A673 (cell line): ENCODE measurements around the gene ZBTB20. TPM values are rescaled to one million over a fixed set of nuclear protein-coding genes. Genes with fewer than 3 reads are reported as not detected.
A peak's percentile ranks its signal among the peaks of the same experiment; 100 is the strongest.

Source experiments
- BruUV-seq: library from RNA; stranded (reverse); fragments of 400-500 nt; replicated peaks from 2 replicates; lab custom pipeline; 2021; lab: Mats Ljungman, UMichigan
- CTCF ChIA-PET: fragments of 300-600 bp; sonication (Branson Sonifier 250); formaldehyde crosslinking; loops from one replicate; lab custom pipeline; 2022; ENCODE audit warnings: antibody characterized with exemption; lab: Charles Lee
- POLR2A ChIA-PET: fragments of 300-600 bp; sonication (Branson Sonifier 250); formaldehyde crosslinking; loops from one replicate; lab custom pipeline; 2022; ENCODE audit warnings: antibody characterized with exemption; ENCODE audit not compliant: low non-redundant PET; lab: Charles Lee
- DNase-seq: peaks from one replicate; pipeline ENCODE4 v3.0.0-alpha.2; 2015; ENCODE audit warnings: low spot score
- H3K27ac ChIP-seq: fragments of 200-600 bp; sonication (generic); 2 replicates; pipeline ENCODE4 v1.5.1; 2016; ENCODE audit warnings: mixed run types, low read depth, mild to moderate bottlenecking, mixed read lengths, antibody characterized with exemption, low read length; ENCODE audit not compliant: poor library complexity, severe bottlenecking
- H3K27me3 ChIP-seq: fragments of 200-600 bp; sonication (generic); replicated peaks from 2 replicates; pipeline ENCODE4 v1.6.1; 2017; ENCODE audit warnings: mixed run types, low read depth, mild to moderate bottlenecking, mixed read lengths, antibody characterized with exemption, low read length; ENCODE audit not compliant: insufficient read depth, poor library complexity
- H3K36me3 ChIP-seq: fragments of 200-600 bp; sonication (generic); 2 replicates; pipeline ENCODE4 v1.6.1; 2016; ENCODE audit warnings: mixed run types, mild to moderate bottlenecking, mixed read lengths, antibody characterized with exemption, low read length; ENCODE audit not compliant: insufficient read depth, poor library complexity, severe bottlenecking
- H3K4me1 ChIP-seq: fragments of 200-600 bp; sonication (generic); 2 replicates; pipeline ENCODE4 v1.6.1; 2017; ENCODE audit warnings: mixed run types, mild to moderate bottlenecking, mixed read lengths, antibody characterized with exemption, low read length; ENCODE audit not compliant: insufficient read depth, poor library complexity, severe bottlenecking
- H3K4me3 ChIP-seq: fragments of 200-600 bp; sonication (generic); 2 replicates; pipeline ENCODE4 v1.5.1; 2016; ENCODE audit warnings: low read depth, mixed run types, mild to moderate bottlenecking, mixed read lengths, low read length; ENCODE audit not compliant: poor library complexity, severe bottlenecking
- H3K9me3 ChIP-seq: fragments of 200-600 bp; sonication (generic); 2 replicates; pipeline ENCODE4 v1.6.1; 2016; ENCODE audit warnings: mixed run types, low read depth, mild to moderate bottlenecking, mixed read lengths, antibody characterized with exemption, low read length; ENCODE audit not compliant: poor library complexity, severe bottlenecking
- EZH2 ChIP-seq: fragments of 200-600 bp; sonication (generic); IDR thresholded peaks from 2 replicates; pipeline ENCODE4 v1.6.1; 2017; ENCODE audit warnings: borderline replicate concordance, low read depth, mild to moderate bottlenecking, mixed read lengths, antibody characterized with exemption, low read length; ENCODE audit not compliant: poor library complexity, severe bottlenecking
- intact Hi-C: fragments of 100-400 bp; cut with micrococcal nuclease; formaldehyde crosslinking; loops from one replicate; pipeline ENCODE4 v1.10.0; 2022; ENCODE audit not compliant: unreplicated experiment
- total RNA-seq: library from RNA; stranded (reverse); gene quantifications from 2 replicates; pipeline ENCODE4 v1.2.3, GENCODE V29; 2021
- TF ChIP-seq, protein P1 (sequence below): fragments of 300-800, 200-600 bp; sonication (generic); conservative IDR thresholded peaks from 2 replicates; pipeline ENCODE4 v1.5.1; 2017; ENCODE audit warnings: low read depth, mild to moderate bottlenecking, antibody characterized with exemption, low read length, moderate library complexity, mixed read lengths

Gene ZBTB20
- total RNA-seq, 1 experiment from 2014 or later = 13.5 TPM

DNA sequence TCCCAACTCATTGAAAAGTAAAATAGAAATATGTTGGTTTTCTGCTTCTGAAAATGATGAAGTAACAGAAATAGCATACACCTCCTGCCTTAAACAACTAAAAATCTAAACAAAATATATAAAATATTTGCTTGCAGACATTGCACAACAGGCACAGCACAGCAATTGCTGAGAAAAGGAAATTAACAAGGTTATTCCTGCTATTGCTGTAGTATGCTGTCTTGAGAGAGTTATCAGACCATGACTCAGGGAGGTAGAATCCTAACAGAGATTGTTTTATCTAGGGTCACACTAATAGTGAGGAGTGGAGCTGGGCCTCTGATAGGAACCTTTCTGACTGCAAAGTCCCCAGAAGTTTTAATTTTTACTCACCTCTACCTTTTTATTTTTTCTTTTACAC, 72.6 kb downstream of the ZBTB20 start:
- no peaks in the 10 kb centered on the region for H3K27me3 ChIP-seq
- H3K27ac ChIP-seq = no peak overlapping the region
- POLR2A ChIA-PET = no interaction called here
- no peak for DNase-seq
- intact Hi-C loops = no loop called here
- H3K9me3 ChIP-seq = no peaks in the 10 kb centered on the region
- CTCF ChIA-PET = no interaction called here
- no peaks in the 10 kb centered on the region for H3K4me1 ChIP-seq
- H3K4me3 ChIP-seq = no peak overlapping the region
- H3K36me3 ChIP-seq = no peaks in the 10 kb centered on the region
- BruUV-seq = no TSS peak
- no peak for TF ChIP-seq EZH2
- TF ChIP-seq, protein P1, sequence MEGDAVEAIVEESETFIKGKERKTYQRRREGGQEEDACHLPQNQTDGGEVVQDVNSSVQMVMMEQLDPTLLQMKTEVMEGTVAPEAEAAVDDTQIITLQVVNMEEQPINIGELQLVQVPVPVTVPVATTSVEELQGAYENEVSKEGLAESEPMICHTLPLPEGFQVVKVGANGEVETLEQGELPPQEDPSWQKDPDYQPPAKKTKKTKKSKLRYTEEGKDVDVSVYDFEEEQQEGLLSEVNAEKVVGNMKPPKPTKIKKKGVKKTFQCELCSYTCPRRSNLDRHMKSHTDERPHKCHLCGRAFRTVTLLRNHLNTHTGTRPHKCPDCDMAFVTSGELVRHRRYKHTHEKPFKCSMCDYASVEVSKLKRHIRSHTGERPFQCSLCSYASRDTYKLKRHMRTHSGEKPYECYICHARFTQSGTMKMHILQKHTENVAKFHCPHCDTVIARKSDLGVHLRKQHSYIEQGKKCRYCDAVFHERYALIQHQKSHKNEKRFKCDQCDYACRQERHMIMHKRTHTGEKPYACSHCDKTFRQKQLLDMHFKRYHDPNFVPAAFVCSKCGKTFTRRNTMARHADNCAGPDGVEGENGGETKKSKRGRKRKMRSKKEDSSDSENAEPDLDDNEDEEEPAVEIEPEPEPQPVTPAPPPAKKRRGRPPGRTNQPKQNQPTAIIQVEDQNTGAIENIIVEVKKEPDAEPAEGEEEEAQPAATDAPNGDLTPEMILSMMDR = no peak

DNA sequence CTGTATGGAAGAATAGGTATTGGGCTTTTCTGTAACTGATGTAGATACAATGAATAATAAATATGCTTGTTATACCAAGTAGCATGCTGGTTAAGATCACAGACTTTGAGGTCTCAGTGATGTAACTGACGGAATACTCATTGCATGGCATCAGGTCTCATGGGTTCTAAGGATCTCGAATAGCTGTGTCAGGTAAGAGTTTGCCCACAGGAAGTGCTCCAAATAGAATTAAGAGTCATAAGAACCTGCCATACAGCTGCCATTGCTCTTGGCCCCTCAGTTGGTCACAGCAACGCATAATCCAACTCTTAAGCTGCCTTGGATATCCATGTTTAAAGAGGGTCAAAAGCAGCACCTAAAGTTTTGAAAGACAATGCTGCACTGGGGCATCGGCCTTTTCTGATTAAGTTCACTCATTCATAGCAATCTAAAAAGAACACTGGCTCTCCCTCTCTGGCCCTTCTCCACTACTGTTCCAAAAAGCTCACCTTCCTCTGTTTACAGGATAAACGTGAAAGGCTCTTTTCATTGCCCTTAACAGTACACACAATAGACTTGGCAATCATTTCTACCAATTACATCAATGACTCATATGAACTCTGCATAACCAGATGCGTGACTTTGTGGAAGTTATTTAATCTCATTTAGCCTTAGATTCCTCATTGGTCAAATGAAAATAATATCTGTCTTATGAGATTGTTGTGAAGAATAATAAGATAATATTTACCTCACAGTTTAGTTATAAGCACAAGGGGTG, 74.6 kb downstream of the ZBTB20 start:
- no peaks in the 10 kb centered on the region for H3K4me1 ChIP-seq
- no TSS peak for BruUV-seq

DNA sequence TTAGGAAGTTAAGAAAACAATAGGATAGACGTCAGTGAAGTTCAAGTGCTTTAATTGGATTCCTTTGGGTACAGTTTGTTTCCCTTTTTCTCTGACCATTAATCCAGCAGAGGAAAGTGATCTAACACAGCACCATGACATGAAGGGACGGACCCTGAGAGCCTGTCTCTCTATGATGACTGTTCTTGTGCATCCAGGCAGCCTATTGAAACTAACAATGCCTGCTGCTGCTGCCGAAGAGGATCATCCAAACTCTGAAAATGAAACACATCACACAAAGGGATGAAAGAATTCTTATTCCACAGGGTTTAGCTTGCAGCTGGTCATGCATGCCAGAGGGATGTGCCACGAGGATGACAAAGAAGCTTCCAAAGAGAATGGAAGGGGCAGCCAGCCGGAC, 75.5 kb downstream of the ZBTB20 start:
- H3K9me3 ChIP-seq = no peaks in the 10 kb centered on the region
- no peaks in the 10 kb centered on the region for H3K4me1 ChIP-seq
- no peak for TF ChIP-seq EZH2
- TF ChIP-seq, protein P1 = no peak
- H3K36me3 ChIP-seq = no peaks in the 10 kb centered on the region
- H3K4me3 ChIP-seq = no peak overlapping the region
- DNase-seq = no peak
- ChIA-PET POLR2A (no interaction called here), CTCF (no interaction called here)
- H3K27me3 ChIP-seq = no peaks in the 10 kb centered on the region
- H3K27ac ChIP-seq = no peak overlapping the region
- intact Hi-C loops = no loop called here
- BruUV-seq = no TSS peak

More for the DNA sequence above, 74.6 kb downstream of the ZBTB20 start:
- TF ChIP-seq, protein P1 = no peak
- TF ChIP-seq EZH2 = no peak
- ChIA-PET POLR2A (no interaction called here), CTCF (no interaction called here)
- no peaks in the 10 kb centered on the region for H3K27me3 ChIP-seq
- H3K36me3 ChIP-seq = no peaks in the 10 kb centered on the region
- no peak overlapping the region for H3K4me3 ChIP-seq
- no peaks in the 10 kb centered on the region for H3K9me3 ChIP-seq
- peak; percentile 33 for DNase-seq
- intact Hi-C loops = no loop called here
- H3K27ac ChIP-seq = no peak overlapping the region
